Hematopoietic multipotent progenitor cell treated with erythropoietin and hydrocortisone succinate and interleukin-3 and kit ligand, for 6 days (in vitro differentiated cells): ENCODE results near the gene PRCP.

Experiments used
- DNase-seq: peaks from one replicate; pipeline ENCODE4 v3.0.0-alpha.2; 2015

Gene PRCP

GRCh38 chr11:82906931-82907330 lies 6.7 kb upstream of the PRCP start:
- DNase-seq = no peak

DNA sequence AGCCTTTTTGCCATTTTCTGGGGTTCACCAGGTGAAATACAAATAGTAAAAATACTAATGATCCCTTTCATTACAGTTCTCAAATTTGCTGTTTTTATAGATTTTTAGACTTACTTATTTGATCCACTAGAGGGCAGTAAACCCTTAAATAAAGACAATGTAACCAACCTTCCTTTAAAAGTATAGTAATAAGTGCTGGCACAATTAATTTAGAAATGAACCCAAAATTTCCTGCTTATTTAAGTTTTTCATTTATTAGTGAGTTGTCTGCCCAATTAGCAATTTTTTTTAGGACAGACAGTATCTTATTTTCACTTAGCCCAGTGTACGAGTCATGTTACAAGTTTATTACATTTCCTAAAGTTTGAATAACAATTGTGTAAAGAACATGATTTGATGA lies 6.0 kb upstream of the PRCP start:
- peak; percentile 86 for DNase-seq

GRCh38 chr11:82903843-82904586 lies 3.8 kb upstream of the PRCP start:
- peak; percentile 28 for DNase-seq

- no peak for DNase-seq
Observed at GRCh38 chr11:82902880-82903279, 2.6 kb upstream of the PRCP start.

DNA sequence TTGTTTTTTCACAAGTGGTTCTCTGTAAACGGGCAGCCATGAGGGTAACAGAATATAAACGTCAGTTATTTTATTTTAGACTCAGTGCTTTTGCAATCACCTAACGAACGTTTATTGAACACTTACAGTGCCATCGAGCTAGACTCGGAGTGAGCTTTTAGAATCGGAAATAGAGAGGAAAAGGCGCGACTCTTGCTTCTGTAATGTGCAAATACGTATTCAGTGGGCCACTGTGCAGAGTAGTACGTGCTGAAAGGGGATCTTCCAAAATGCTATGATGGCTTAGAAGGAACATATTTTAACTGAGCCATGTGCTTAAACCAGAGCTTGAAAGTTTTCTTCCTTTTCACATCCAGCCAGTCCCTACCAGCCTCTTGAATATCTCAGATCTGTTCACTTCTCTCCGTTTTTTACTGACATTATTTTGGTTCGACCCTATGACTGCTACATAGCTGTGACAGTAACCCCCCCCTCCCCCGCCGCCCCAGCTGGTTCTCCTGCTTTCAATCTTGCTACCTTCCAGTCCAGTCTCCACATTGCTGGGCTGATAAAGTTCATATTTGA lies 1.8 kb upstream of the PRCP start:
- peak; percentile 32 for DNase-seq

GRCh38 chr11:82901165-82901921 lies 1.1 kb upstream of the PRCP start, which contains the start of gene DDIAS:
Gene DDIAS, plus strand, starts transcription at chr11:82901736. Its CDS starts 13,003 bp downstream, at chr11:82914739.
- peak; percentile 100 for DNase-seq

GRCh38 chr11:82899957-82900276 lies 313 bp downstream of the PRCP start:
- no peak for DNase-seq

DNA sequence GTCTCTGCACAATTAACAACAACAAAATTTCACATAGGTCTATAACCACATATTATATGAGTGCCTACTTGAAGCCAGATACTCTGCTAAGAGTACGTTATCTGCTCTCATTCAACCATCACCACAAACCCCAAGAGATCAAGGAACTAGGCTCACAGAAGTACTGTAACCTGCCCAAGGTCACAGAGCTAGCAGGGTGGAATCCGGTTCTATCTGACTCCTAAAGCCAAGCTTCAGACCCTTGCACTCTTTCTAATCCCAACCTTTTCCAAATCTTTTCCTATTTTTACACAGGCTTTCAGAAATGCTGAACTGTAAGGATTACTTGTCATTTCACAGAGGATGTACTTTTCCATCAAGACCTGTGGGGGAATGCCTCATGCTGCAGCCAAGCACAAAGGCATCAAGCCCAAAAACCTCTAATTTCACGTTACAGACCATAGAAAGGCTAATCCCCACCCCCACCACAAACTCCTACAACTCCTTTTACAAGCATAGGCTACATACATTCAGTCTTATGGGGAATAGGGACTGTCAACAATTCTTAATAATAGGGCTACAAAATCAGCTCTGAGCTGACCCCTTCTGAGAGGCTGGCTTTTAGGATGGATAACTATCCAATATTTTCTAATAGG lies 927 bp downstream of the PRCP start:
- peak; percentile 82 for DNase-seq

GRCh38 chr11:82898241-82898640 lies 2.0 kb downstream of the PRCP start:
- DNase-seq = no peak

GRCh38 chr11:82896183-82896582 lies 4.0 kb downstream of the PRCP start:
- no peak for DNase-seq

DNA sequence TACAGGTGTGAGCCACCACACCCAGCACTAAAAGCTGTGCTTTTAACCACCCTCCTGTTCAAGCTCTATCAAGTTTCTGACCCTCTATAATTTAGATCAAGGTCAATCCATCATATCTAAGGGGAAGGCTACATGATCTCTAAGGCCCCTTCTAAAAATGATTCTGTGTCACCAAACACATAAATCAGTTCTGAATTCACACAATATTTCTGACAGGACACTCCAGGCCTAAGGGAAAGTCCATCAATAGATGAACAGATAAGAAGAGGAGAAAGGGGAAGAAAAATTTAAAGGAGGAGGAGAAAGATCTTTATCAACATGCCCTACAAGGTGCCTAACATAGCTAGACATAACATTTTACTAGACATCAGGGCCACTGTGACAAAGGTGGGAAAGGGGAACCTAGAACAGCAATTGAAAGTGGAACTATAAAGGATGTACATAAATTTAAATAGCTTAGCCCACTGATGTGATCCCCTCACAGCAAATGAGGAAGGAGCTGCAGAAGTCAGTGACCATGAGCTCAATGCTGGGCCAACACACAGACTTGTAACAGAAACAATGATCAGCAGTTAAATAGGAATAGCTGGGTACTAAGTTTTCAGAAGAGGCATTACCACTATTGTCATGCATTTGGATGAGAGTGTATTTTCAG lies 4.7 kb downstream of the PRCP start:
- DNase-seq = peak; percentile 29

- DNase-seq = no peak
Observed at GRCh38 chr11:82892611-82893169, 7.5 kb downstream of the PRCP start.

GRCh38 chr11:82890936-82891335 lies 9.3 kb downstream of the PRCP start:
- no peak for DNase-seq

- DNase-seq = no peak
Observed at GRCh38 chr11:82890002-82890341, 10.3 kb downstream of the PRCP start.

DNA sequence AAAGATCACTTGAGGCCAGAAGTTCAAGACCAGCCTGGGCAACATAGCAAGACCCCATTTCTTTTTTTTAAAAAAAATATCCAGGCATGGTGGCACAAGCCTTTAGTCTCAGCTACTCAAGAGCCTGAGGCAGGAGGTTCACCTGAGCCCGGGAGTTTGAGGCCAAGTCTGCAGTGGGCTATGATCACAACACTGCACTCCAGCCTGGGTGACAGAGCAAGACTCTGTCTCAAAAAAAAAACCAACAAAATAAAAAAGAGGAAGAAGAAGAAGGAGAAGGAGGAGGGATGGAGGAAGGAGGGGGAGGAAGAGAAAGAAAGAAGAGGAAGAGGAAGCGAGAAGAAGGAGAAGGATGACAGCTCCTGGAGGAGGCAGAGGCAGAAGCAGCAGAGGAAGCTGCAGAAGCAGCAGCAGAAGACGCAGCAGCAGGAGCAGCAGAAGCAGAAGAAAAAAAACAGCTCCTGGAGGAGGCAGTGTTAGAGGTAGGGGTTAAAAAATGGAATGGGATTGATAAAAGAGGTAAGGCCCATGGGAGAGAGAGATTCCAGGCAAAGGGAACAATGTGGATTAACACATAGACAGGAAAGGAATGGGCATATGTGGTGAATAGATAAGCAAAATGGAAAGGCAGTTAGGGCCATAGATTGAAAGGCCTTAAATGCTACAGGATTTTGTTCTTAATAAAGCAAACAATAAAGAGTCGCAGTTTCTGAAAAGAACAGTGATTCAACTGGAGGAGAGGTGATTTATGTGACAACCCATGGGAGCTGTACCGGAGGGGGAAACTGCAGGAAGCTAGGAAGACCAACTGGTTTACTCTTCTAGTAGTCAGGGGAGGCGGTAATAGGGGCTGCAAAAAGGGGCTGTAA lies 10.9 kb downstream of the PRCP start:
- DNase-seq = peak; percentile 19

DNA sequence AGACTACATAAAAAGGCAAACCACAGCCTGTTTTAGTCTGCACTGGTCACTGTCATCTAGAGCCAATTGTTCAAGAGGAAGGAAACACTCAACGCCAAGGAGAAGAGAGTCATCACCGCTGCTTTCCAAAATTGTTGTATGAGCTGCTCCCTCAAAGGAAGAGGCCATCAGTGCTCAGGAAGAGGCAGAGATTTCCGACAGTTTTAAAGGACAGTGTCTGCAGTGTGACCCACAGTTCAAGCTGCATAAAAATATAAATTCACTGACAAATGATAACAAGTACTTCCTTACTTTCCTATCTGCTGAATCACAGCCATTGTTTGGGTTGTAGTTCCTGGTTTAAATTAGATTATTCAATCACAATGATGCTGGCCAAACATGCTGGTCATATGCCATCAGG lies 16.4 kb downstream of the PRCP start:
- DNase-seq = no peak

GRCh38 chr11:82874646-82875523 lies 25.3 kb downstream of the PRCP start:
- no peak for DNase-seq

DNA sequence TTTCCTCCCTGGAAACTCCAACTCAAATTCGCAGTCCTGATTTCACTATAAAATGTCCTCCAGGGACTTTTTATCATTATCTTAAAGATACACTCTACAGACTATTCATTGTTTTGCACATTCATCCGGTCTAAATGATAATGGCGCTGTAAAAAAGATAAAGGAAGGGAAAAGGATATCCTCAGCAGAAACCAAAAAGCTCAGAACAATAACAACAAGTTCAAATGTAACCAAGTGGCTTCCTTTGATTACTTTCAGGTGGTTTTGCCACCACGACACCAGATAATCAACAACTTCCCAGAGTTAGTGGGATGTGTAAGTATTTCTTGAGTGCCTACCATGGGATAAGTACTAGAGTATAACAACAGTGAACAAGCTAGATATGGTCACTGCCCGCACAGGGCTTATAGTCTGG lies 26.3 kb downstream of the PRCP start:
- DNase-seq = peak; percentile 17

- no peak for DNase-seq
Observed at GRCh38 chr11:82872377-82873150, 27.7 kb downstream of the PRCP start.

DNA sequence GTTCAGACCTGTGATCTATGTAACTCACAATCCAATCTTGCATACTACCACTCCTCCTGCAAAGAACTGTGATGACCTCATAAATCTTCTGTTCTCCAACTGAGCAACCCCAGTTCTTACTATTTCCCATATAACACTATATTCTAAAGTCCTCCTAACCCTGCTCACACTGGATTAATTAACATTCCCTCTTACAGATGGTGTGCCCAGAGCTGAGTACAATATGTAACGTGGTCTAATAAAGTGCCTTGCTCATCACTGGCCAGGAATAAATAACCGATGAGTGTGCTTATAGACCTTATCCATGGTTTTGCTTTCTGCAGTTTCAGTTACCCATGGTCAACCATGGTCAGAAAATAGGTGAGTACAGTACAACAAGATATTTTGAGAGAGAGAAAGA lies 28.6 kb downstream of the PRCP start:
- DNase-seq = no peak
